ENCODE results near the gene CEL. TPM values are rescaled to one million over a fixed set of nuclear protein-coding genes. Genes with fewer than 3 reads are reported as not detected.
"Not testable (repeated sequence)": the region's sequence is repeated elsewhere in the genome, so short reads cannot be mapped to it uniquely, and the experiment has no call there.

Gene CEL
- total RNA-seq, 1 donor from 2014 or later: 3.4 TPM

DNA sequence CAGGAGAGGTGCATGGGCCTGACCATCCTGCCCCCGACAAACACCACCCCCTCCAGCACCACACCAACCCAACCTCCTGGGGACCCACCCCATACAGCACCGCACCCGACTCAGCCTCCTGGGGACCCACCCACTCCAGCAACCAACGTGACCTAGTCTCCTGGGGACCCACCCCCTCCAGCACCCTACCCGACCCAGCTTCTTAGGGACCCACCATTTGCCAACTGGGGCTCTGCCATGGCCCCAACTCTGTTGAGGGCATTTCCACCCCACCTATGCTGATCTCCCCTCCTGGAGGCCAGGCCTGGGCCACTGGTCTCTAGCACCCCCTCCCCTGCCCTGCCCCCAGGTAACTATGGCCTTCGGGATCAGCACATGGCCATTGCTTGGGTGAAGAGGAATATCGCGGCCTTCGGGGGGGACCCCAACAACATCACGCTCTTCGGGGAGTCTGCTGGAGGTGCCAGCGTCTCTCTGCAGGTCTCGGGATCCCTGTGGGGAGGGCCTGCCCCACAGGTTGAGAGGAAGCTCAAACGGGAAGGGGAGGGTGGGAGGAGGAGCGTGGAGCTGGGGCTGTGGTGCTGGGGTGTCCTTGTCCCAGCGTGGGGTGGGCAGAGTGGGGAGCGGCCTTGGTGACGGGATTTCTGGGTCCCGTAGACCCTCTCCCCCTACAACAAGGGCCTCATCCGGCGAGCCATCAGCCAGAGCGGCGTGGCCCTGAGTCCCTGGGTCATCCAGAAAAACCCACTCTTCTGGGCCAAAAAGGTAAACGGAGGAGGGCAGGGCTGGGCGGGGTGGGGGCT is 4.6 kb downstream of the CEL start:
- TF ChIP-seq EZH2 (IDR thresholded peaks at IDR 0.05; ENCODE audit: insufficient read depth, low read length): no peak
- TF ChIP-seq, protein P1, sequence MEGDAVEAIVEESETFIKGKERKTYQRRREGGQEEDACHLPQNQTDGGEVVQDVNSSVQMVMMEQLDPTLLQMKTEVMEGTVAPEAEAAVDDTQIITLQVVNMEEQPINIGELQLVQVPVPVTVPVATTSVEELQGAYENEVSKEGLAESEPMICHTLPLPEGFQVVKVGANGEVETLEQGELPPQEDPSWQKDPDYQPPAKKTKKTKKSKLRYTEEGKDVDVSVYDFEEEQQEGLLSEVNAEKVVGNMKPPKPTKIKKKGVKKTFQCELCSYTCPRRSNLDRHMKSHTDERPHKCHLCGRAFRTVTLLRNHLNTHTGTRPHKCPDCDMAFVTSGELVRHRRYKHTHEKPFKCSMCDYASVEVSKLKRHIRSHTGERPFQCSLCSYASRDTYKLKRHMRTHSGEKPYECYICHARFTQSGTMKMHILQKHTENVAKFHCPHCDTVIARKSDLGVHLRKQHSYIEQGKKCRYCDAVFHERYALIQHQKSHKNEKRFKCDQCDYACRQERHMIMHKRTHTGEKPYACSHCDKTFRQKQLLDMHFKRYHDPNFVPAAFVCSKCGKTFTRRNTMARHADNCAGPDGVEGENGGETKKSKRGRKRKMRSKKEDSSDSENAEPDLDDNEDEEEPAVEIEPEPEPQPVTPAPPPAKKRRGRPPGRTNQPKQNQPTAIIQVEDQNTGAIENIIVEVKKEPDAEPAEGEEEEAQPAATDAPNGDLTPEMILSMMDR (IDR thresholded peaks at IDR 0.05; ENCODE audit: insufficient read depth, low read depth, low read length): no peak
- no peak overlapping the region for H3K9ac ChIP-seq (ENCODE audit: low read length)
- no peak overlapping the region for H3K4me3 ChIP-seq (ENCODE audit: insufficient read depth, low read depth, low read length)
- no peaks in the 10 kb centered on the region for H3K36me3 ChIP-seq (ENCODE audit: insufficient read depth, low read length)
- H3K4me2 ChIP-seq (ENCODE audit: low read length): no peak overlapping the region
- H3K79me2 ChIP-seq (ENCODE audit: insufficient read depth, low read length): no peaks in the 10 kb centered on the region
- DNase-seq (ENCODE audit: low read depth): no peak
- peaks cover 9% of the 10 kb centered on the region for H3K36me3 Mint-ChIP-seq (ENCODE audit: low read depth, unreplicated experiment)
- no peaks in the 10 kb centered on the region for H3K27me3 ChIP-seq (ENCODE audit: insufficient read depth, low read length)
- no peak for FAIRE-seq
- no peaks in the 10 kb centered on the region for H4K20me1 ChIP-seq (ENCODE audit: insufficient read depth, low read length)
- no peaks in the 10 kb centered on the region for H3K9me3 ChIP-seq (ENCODE audit: insufficient read depth, low read depth, low read length)
- H3K4me1 ChIP-seq (ENCODE audit: insufficient read depth, low read length): no peaks in the 10 kb centered on the region
- H3K27me3 Mint-ChIP-seq (ENCODE audit: low read depth, unreplicated experiment): no peaks in the 10 kb centered on the region
- H3K4me3 Mint-ChIP-seq (ENCODE audit: unreplicated experiment): no peak overlapping the region
- no peaks in the 10 kb centered on the region for H3K4me1 Mint-ChIP-seq (ENCODE audit: low read depth, unreplicated experiment)
- no peak overlapping the region for H3K27ac Mint-ChIP-seq (ENCODE audit: unreplicated experiment)
- no peak overlapping the region for H3K27ac ChIP-seq (ENCODE audit: low read depth, low read length)
- no peak overlapping the region for H2AFZ ChIP-seq (ENCODE audit: low read depth, low read length)
- no peaks in the 10 kb centered on the region for H3K9me3 Mint-ChIP-seq (ENCODE audit: unreplicated experiment)

DNA sequence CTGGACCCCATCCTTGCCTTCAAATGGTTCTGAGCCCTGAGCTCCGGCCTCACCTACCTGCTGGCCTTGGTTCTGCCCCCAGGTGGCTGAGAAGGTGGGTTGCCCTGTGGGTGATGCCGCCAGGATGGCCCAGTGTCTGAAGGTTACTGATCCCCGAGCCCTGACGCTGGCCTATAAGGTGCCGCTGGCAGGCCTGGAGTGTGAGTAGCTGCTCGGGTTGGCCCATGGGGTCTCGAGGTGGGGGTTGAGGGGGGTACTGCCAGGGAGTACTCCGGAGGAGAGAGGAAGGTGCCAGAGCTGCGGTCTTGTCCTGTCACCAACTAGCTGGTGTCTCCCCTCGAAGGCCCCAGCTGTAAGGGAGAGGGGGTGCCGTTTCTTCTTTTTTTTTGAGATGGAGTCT is 5.2 kb downstream of the CEL start:
- Mint-ChIP-seq H3K4me1 (ENCODE audit: low read depth, unreplicated experiment) (no peaks in the 10 kb centered on the region), H3K36me3 (ENCODE audit: low read depth, unreplicated experiment) (peaks cover 12% of the 10 kb centered on the region), H3K4me3 (ENCODE audit: unreplicated experiment) (no peak overlapping the region), H3K27ac (ENCODE audit: unreplicated experiment) (no peak overlapping the region), H3K27me3 (ENCODE audit: low read depth, unreplicated experiment) (no peaks in the 10 kb centered on the region), H3K9me3 (ENCODE audit: unreplicated experiment) (no peaks in the 10 kb centered on the region)
- Histone ChIP-seq H2AFZ (ENCODE audit: low read depth, low read length) (no peak overlapping the region), H3K27me3 (ENCODE audit: insufficient read depth, low read length) (no peaks in the 10 kb centered on the region), H3K36me3 (ENCODE audit: insufficient read depth, low read length) (no peaks in the 10 kb centered on the region), H3K27ac (ENCODE audit: low read depth, low read length) (no peak overlapping the region), H3K4me3 (ENCODE audit: insufficient read depth, low read depth, low read length) (no peak overlapping the region), H3K4me2 (ENCODE audit: low read length) (no peak overlapping the region), H3K79me2 (ENCODE audit: insufficient read depth, low read length) (no peaks in the 10 kb centered on the region), H3K9ac (ENCODE audit: low read length) (no peak overlapping the region), H4K20me1 (ENCODE audit: insufficient read depth, low read length) (no peaks in the 10 kb centered on the region), H3K4me1 (ENCODE audit: insufficient read depth, low read length) (no peaks in the 10 kb centered on the region), H3K9me3 (ENCODE audit: insufficient read depth, low read depth, low read length) (no peaks in the 10 kb centered on the region)
- DNase-seq (ENCODE audit: low read depth) (no peak), FAIRE-seq (no peak)
- no peak for TF ChIP-seq EZH2 (IDR thresholded peaks at IDR 0.05; ENCODE audit: insufficient read depth, low read length)
- TF ChIP-seq, protein P1 (IDR thresholded peaks at IDR 0.05; ENCODE audit: insufficient read depth, low read depth, low read length): no peak

DNA sequence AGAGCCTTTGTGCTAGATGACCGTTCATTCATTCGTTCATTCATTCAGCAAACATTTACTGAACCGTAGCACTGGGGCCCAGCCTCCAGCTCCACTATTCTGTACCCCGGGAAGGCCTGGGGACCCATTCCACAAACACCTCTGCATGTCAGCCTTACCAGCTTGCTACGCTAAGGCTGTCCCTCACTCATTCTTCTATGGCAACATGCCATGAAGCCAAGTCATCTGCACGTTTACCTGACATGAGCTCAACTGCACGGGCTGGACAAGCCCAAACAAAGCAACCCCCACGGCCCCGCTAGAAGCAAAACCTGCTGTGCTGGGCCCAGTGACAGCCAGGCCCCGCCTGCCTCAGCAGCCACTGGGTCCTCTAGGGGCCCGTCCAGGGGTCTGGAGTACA is 6.0 kb downstream of the CEL start:
- TF ChIP-seq, protein P1 (IDR thresholded peaks at IDR 0.05; ENCODE audit: insufficient read depth, low read depth, low read length): no peak
- no peak for TF ChIP-seq EZH2 (IDR thresholded peaks at IDR 0.05; ENCODE audit: insufficient read depth, low read length)
- H3K9me3 ChIP-seq (ENCODE audit: insufficient read depth, low read depth, low read length): no peaks in the 10 kb centered on the region
- H3K79me2 ChIP-seq (ENCODE audit: insufficient read depth, low read length): no peaks in the 10 kb centered on the region
- H3K36me3 ChIP-seq (ENCODE audit: insufficient read depth, low read length): no peaks in the 10 kb centered on the region
- H3K27me3 Mint-ChIP-seq (ENCODE audit: low read depth, unreplicated experiment): no peaks in the 10 kb centered on the region
- no peak overlapping the region for H3K27ac Mint-ChIP-seq (ENCODE audit: unreplicated experiment)
- no peak overlapping the region for H3K4me3 Mint-ChIP-seq (ENCODE audit: unreplicated experiment)
- H3K27me3 ChIP-seq (ENCODE audit: insufficient read depth, low read length): no peaks in the 10 kb centered on the region
- peaks cover 13% of the 10 kb centered on the region for H3K36me3 Mint-ChIP-seq (ENCODE audit: low read depth, unreplicated experiment)
- H2AFZ ChIP-seq (ENCODE audit: low read depth, low read length): no peak overlapping the region
- no peaks in the 10 kb centered on the region for H4K20me1 ChIP-seq (ENCODE audit: insufficient read depth, low read length)
- no peak overlapping the region for H3K4me2 ChIP-seq (ENCODE audit: low read length)
- no peak overlapping the region for H3K4me3 ChIP-seq (ENCODE audit: insufficient read depth, low read depth, low read length)
- no peaks in the 10 kb centered on the region for H3K4me1 ChIP-seq (ENCODE audit: insufficient read depth, low read length)
- DNase-seq (ENCODE audit: low read depth): no peak
- no peak overlapping the region for H3K27ac ChIP-seq (ENCODE audit: low read depth, low read length)
- no peaks in the 10 kb centered on the region for H3K9me3 Mint-ChIP-seq (ENCODE audit: unreplicated experiment)
- H3K9ac ChIP-seq (ENCODE audit: low read length): no peak overlapping the region
- no peak for FAIRE-seq
- no peaks in the 10 kb centered on the region for H3K4me1 Mint-ChIP-seq (ENCODE audit: low read depth, unreplicated experiment)

DNA sequence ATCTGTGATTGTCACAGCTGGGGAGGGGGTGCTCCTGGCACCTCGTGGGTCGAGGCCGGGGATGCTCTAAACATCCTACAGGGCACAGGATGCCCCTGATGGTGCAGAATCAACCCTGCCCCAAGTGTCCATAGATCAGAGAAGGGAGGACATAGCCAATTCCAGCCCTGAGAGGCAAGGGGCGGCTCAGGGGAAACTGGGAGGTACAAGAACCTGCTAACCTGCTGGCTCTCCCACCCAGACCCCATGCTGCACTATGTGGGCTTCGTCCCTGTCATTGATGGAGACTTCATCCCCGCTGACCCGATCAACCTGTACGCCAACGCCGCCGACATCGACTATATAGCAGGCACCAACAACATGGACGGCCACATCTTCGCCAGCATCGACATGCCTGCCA is 6.7 kb downstream of the CEL start:
- DNase-seq (ENCODE audit: low read depth); H3K27me3 ChIP-seq (ENCODE audit: insufficient read depth, low read length); H3K4me1 ChIP-seq (ENCODE audit: insufficient read depth, low read length); H3K9ac ChIP-seq (ENCODE audit: low read length); H3K4me3 Mint-ChIP-seq (ENCODE audit: unreplicated experiment); H3K9me3 ChIP-seq (ENCODE audit: insufficient read depth, low read depth, low read length); H3K4me2 ChIP-seq (ENCODE audit: low read length); H3K4me1 Mint-ChIP-seq (ENCODE audit: low read depth, unreplicated experiment); FAIRE-seq; H3K27me3 Mint-ChIP-seq (ENCODE audit: low read depth, unreplicated experiment); H3K9me3 Mint-ChIP-seq (ENCODE audit: unreplicated experiment); H3K27ac ChIP-seq (ENCODE audit: low read depth, low read length); H3K79me2 ChIP-seq (ENCODE audit: insufficient read depth, low read length); H4K20me1 ChIP-seq (ENCODE audit: insufficient read depth, low read length); H3K36me3 ChIP-seq (ENCODE audit: insufficient read depth, low read length); H3K27ac Mint-ChIP-seq (ENCODE audit: unreplicated experiment); H2AFZ ChIP-seq (ENCODE audit: low read depth, low read length); H3K4me3 ChIP-seq (ENCODE audit: insufficient read depth, low read depth, low read length): not testable (repeated sequence)
- H3K36me3 Mint-ChIP-seq (ENCODE audit: low read depth, unreplicated experiment): peaks cover 13% of the 10 kb centered on the region
